ENCODE data around the gene AMACR. TPM values are rescaled to one million over a fixed set of nuclear protein-coding genes. Genes with fewer than 3 reads are reported as not detected.
"Not testable (repeated sequence)": the region's sequence is repeated elsewhere in the genome, so short reads cannot be mapped to it uniquely, and the experiment has no call there.

AMACR gene
- total RNA-seq, 1 experiment from 2014 or later, result 20.6 TPM

DNA sequence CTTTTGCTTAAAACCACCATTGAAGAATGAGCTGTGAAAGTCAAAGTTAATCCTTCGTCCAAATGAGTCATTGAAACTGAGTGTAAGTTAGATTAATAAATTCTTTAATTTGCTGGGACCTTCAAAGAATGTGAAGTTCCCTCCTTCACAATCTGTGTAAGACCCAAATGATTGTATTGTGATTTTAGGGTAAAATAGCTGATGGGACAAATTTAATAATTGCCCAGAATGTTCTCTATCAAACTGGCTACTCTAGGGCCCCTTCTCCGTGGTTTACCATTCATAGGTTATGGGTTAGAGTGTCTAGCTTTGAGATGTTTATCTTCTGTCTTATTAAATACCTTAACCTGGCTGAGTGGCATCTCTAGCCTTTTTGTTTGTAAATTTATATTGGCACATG is 23.3 kb upstream of the AMACR start:
- Histone ChIP-seq H3K27me3 (ENCODE audit: control insufficient read depth, insufficient read depth, low read length) (no peaks in the 10 kb centered on the region), H3K36me3 (ENCODE audit: control insufficient read depth, insufficient read depth, low read length) (no peaks in the 10 kb centered on the region), H3K4me1 (ENCODE audit: control insufficient read depth, insufficient read depth, low read length) (no peaks in the 10 kb centered on the region), H3K9me3 (ENCODE audit: control insufficient read depth, insufficient read depth, low read depth, low read length) (no peaks in the 10 kb centered on the region), H3K27ac (ENCODE audit: low read length) (no peak overlapping the region), H3K4me3 (ENCODE audit: low read depth in 2 of 2, low read length in 2 of 2) (no peak overlapping the region)
- ATAC-seq (no peak), DNase-seq (ENCODE audit: low read depth, low spot score) (no peak)
- in situ Hi-C loops (cut with HindIII; ENCODE audit: low pct_unique_long_range_greater_than_20kb, low sequenced_read_pairs) (no loop called here), intact Hi-C loops (cut with micrococcal nuclease; ENCODE audit: unreplicated experiment) (no loop called here)
- ChIA-PET POLR2A (interaction anchor here (0.6 kb wide), 1 partner anchor 899 kb away, joined by 6 read pairs; no protein-coding TSS in a partner anchor), CTCF (no interaction called here)
- BruUV-seq (replicated peaks), result no TSS peak
- TF ChIP-seq SIN3A (IDR thresholded peaks at IDR 0.05; ENCODE audit: borderline replicate concordance, insufficient read depth, low read depth, low read length) (no peak), POLR2AphosphoS5 (IDR thresholded peaks at IDR 0.05; ENCODE audit: low read depth, low read length) (no peak), TCF7L2 (IDR thresholded peaks at IDR 0.05; ENCODE audit: low read depth, low read length) (no peak)
- TF ChIP-seq, protein P1, sequence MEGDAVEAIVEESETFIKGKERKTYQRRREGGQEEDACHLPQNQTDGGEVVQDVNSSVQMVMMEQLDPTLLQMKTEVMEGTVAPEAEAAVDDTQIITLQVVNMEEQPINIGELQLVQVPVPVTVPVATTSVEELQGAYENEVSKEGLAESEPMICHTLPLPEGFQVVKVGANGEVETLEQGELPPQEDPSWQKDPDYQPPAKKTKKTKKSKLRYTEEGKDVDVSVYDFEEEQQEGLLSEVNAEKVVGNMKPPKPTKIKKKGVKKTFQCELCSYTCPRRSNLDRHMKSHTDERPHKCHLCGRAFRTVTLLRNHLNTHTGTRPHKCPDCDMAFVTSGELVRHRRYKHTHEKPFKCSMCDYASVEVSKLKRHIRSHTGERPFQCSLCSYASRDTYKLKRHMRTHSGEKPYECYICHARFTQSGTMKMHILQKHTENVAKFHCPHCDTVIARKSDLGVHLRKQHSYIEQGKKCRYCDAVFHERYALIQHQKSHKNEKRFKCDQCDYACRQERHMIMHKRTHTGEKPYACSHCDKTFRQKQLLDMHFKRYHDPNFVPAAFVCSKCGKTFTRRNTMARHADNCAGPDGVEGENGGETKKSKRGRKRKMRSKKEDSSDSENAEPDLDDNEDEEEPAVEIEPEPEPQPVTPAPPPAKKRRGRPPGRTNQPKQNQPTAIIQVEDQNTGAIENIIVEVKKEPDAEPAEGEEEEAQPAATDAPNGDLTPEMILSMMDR (IDR thresholded peaks at IDR 0.05), result no peak
- TF ChIP-seq, protein P2, sequence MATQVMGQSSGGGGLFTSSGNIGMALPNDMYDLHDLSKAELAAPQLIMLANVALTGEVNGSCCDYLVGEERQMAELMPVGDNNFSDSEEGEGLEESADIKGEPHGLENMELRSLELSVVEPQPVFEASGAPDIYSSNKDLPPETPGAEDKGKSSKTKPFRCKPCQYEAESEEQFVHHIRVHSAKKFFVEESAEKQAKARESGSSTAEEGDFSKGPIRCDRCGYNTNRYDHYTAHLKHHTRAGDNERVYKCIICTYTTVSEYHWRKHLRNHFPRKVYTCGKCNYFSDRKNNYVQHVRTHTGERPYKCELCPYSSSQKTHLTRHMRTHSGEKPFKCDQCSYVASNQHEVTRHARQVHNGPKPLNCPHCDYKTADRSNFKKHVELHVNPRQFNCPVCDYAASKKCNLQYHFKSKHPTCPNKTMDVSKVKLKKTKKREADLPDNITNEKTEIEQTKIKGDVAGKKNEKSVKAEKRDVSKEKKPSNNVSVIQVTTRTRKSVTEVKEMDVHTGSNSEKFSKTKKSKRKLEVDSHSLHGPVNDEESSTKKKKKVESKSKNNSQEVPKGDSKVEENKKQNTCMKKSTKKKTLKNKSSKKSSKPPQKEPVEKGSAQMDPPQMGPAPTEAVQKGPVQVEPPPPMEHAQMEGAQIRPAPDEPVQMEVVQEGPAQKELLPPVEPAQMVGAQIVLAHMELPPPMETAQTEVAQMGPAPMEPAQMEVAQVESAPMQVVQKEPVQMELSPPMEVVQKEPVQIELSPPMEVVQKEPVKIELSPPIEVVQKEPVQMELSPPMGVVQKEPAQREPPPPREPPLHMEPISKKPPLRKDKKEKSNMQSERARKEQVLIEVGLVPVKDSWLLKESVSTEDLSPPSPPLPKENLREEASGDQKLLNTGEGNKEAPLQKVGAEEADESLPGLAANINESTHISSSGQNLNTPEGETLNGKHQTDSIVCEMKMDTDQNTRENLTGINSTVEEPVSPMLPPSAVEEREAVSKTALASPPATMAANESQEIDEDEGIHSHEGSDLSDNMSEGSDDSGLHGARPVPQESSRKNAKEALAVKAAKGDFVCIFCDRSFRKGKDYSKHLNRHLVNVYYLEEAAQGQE (IDR thresholded peaks at IDR 0.05; ENCODE audit: insufficient read depth in 1 of 2, low read depth in 2 of 2, low read length in 1 of 2), result no peak

DNA sequence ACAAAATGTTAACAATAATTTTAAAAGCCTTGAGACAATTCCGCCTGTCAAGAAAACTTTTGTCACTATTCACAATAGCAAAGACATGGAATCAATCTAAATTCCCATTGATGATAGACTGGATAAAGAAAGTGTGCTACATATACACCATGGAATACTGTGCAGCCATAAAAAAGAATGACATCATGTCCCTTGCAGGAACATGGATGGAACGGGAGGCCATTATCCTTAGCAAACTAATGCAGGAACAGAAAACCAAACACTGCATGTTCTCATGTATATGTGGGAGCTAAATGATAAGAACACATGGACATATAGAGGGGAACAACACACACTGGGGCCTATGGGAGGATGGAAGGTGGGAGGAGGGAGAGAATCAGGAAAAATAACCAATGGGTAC is 22.7 kb upstream of the AMACR start:
- H3K4me3 ChIP-seq (ENCODE audit: low read depth in 2 of 2, low read length in 2 of 2); POLR2A ChIA-PET; CTCF ChIA-PET; ATAC-seq; H3K4me1 ChIP-seq (ENCODE audit: control insufficient read depth, insufficient read depth, low read length); intact Hi-C loops (cut with micrococcal nuclease; ENCODE audit: unreplicated experiment); H3K27ac ChIP-seq (ENCODE audit: low read length); H3K27me3 ChIP-seq (ENCODE audit: control insufficient read depth, insufficient read depth, low read length); DNase-seq (ENCODE audit: low read depth, low spot score); BruUV-seq (replicated peaks); H3K36me3 ChIP-seq (ENCODE audit: control insufficient read depth, insufficient read depth, low read length); H3K9me3 ChIP-seq (ENCODE audit: control insufficient read depth, insufficient read depth, low read depth, low read length); in situ Hi-C loops (cut with HindIII; ENCODE audit: low pct_unique_long_range_greater_than_20kb, low sequenced_read_pairs): not testable (repeated sequence)

DNA sequence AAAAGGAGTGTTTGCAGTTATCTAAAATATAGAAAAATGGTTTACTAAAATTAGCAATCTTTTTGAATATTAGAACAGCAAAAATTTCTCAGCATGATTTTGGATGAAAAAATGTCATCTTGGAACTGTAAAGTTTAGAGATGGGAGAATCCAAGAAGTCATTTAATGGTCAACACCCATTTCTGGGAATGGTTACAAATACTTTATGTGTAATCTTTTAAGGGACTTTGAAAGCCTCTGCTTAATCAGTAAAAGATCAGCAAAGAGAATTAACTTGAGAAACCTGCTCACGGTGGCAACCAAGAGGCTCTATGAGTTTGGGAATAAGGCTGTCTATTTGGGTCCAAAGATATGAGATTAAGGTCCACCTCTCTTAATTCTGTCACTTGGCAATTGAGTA is 22.2 kb upstream of the AMACR start:
- H3K36me3 ChIP-seq (ENCODE audit: control insufficient read depth, insufficient read depth, low read length), result no peaks in the 10 kb centered on the region
- no peak overlapping the region for H3K27ac ChIP-seq (ENCODE audit: low read length)
- in situ Hi-C loops (cut with HindIII; ENCODE audit: low pct_unique_long_range_greater_than_20kb, low sequenced_read_pairs) (no loop called here), intact Hi-C loops (cut with micrococcal nuclease; ENCODE audit: unreplicated experiment) (no loop called here)
- no peaks in the 10 kb centered on the region for H3K4me1 ChIP-seq (ENCODE audit: control insufficient read depth, insufficient read depth, low read length)
- no TSS peak for BruUV-seq (replicated peaks)
- CTCF ChIA-PET, result no interaction called here
- no peak overlapping the region for H3K4me3 ChIP-seq (ENCODE audit: low read depth in 2 of 2, low read length in 2 of 2)
- H3K27me3 ChIP-seq (ENCODE audit: control insufficient read depth, insufficient read depth, low read length), result no peaks in the 10 kb centered on the region
- POLR2A ChIA-PET, result no interaction called here
- H3K9me3 ChIP-seq (ENCODE audit: control insufficient read depth, insufficient read depth, low read depth, low read length), result no peaks in the 10 kb centered on the region
- TF ChIP-seq SIN3A (IDR thresholded peaks at IDR 0.05; ENCODE audit: borderline replicate concordance, insufficient read depth, low read depth, low read length) (no peak), TCF7L2 (IDR thresholded peaks at IDR 0.05; ENCODE audit: low read depth, low read length) (no peak), POLR2AphosphoS5 (IDR thresholded peaks at IDR 0.05; ENCODE audit: low read depth, low read length) (no peak)
- TF ChIP-seq, protein P2 (IDR thresholded peaks at IDR 0.05; ENCODE audit: insufficient read depth in 1 of 2, low read depth in 2 of 2, low read length in 1 of 2), result no peak
- TF ChIP-seq, protein P1 (IDR thresholded peaks at IDR 0.05), result no peak
- ATAC-seq (no peak), DNase-seq (ENCODE audit: low read depth, low spot score) (no peak)

Measured in Panc1 (cell line).